ENCODE results near the gene MPI. TPM values are rescaled to one million over a fixed set of nuclear protein-coding genes. Genes with fewer than 3 reads are reported as not detected.
"Not testable (repeated sequence)": the region's sequence is repeated elsewhere in the genome, so short reads cannot be mapped to it uniquely, and the experiment has no call there.

Gene MPI
- total and polyA plus RNA-seq, 2 donors (not counting 1 experiment from before 2014, with no cell fraction given), result 50.7 to 65.0 TPM

DNA sequence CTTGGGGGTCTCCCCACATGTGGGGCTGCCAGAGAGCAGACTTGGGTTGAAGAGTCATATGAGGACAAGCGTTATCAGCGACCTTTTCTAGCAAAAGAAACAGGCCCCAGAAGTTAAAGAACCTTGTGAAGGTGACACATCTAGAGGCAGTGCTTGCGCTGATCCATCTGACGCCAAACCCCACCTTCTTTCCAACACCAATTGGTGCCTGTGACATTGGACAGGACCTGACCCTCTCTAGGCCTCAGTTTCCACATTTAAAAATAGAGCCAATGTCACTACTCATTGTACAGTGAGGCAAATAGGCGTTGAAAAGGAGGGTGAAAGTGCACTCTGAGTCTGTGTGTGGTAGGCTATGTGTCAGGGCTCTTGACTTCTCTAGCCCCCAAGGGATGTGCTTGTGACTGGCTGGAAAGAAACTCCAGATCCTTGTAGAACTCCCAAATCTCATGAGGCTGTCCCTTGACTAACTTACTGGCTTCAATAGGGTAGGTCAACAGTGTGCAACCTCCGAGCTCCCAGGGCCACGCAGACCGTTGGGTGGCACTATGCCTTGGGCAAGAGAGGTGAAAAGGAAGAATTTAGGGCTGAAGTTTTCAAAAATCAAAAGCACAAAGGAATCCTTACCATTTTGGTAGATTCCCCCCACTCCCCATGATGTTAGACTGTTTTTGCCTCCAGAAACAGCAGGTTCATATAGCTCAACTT, 17.5 kb downstream of the MPI start:
- H3K36me3 ChIP-seq (ENCODE audit: control insufficient read depth, insufficient read depth, low read length), result peaks cover 10% of the 10 kb centered on the region
- TF ChIP-seq EZH2 (IDR thresholded peaks at IDR 0.05; ENCODE audit: low read length, missing control alignments) (no peak), CTCF (conservative IDR thresholded peaks at IDR 0.05 in 1 of 2, IDR thresholded peaks at IDR 0.05 in 1 of 2; ENCODE audit: low read depth in 1 of 2, low read length in 2 of 2) (no peak)

GRCh38 chr15:74908635-74909034, 18.8 kb downstream of the MPI start:
- Histone ChIP-seq H3K4me3 (replicated peaks in 1 of 4; ENCODE audit: control extremely low read depth in 1 of 4, insufficient read depth in 1 of 4, low read depth in 3 of 4, low read length in 4 of 4) (no peak overlapping the region), H3K36me3 (ENCODE audit: control insufficient read depth, insufficient read depth, low read length) (peaks cover 8% of the 10 kb centered on the region), H3K27me3 (ENCODE audit: control insufficient read depth, insufficient read depth, low read length) (no peaks in the 10 kb centered on the region), H2AFZ (ENCODE audit: low read length) (no peak overlapping the region), H3K4me2 (ENCODE audit: extremely low read depth, insufficient read depth, low read length) (no peak overlapping the region), H3K9ac (ENCODE audit: insufficient read depth, low read length) (no peak overlapping the region), H3K79me2 (ENCODE audit: control insufficient read depth, insufficient read depth, low read length) (peaks cover 20% of the 10 kb centered on the region), H3K4me1 (ENCODE audit: control insufficient read depth, extremely low read depth, insufficient read depth, low read length) (peaks cover 6% of the 10 kb centered on the region), H3K27ac (ENCODE audit: insufficient read depth, low read length) (no peak overlapping the region), H4K20me1 (ENCODE audit: control insufficient read depth, extremely low read depth, insufficient read depth, low read length) (no peaks in the 10 kb centered on the region), H3K9me3 (ENCODE audit: control insufficient read depth, insufficient read depth, low read depth, low read length) (no peaks in the 10 kb centered on the region)
- no peak for DNase-seq (ENCODE audit: low read depth in 2 of 2)
- no peak for TF ChIP-seq EZH2 (IDR thresholded peaks at IDR 0.05; ENCODE audit: low read length, missing control alignments)
- TF ChIP-seq CTCF (conservative IDR thresholded peaks at IDR 0.05 in 1 of 2, IDR thresholded peaks at IDR 0.05 in 1 of 2; ENCODE audit: low read depth in 1 of 2, low read length in 2 of 2), result no peak

More for the DNA sequence above, 17.5 kb downstream of the MPI start:
- peaks cover 20% of the 10 kb centered on the region for H3K79me2 ChIP-seq (ENCODE audit: control insufficient read depth, insufficient read depth, low read length)
- H3K9ac ChIP-seq (ENCODE audit: insufficient read depth, low read length), result peak overlapping the region; percentile 90
- H3K4me1 ChIP-seq (ENCODE audit: control insufficient read depth, extremely low read depth, insufficient read depth, low read length), result peaks cover 6% of the 10 kb centered on the region
- peak overlapping the region; percentile 99 for H2AFZ ChIP-seq (ENCODE audit: low read length)
- no peaks in the 10 kb centered on the region for H3K9me3 ChIP-seq (ENCODE audit: control insufficient read depth, insufficient read depth, low read depth, low read length)
- H4K20me1 ChIP-seq (ENCODE audit: control insufficient read depth, extremely low read depth, insufficient read depth, low read length), result no peaks in the 10 kb centered on the region
- H3K4me3 ChIP-seq (replicated peaks in 1 of 4; ENCODE audit: control extremely low read depth in 1 of 4, insufficient read depth in 1 of 4, low read depth in 3 of 4, low read length in 4 of 4), result peak overlapping the region; percentile 77 to 94 (median 89)
- H3K4me2 ChIP-seq (ENCODE audit: extremely low read depth, insufficient read depth, low read length), result peak overlapping the region; percentile 97
- peak in 1 of 2 donors; percentile 18 for DNase-seq (ENCODE audit: low read depth in 2 of 2)
- H3K27me3 ChIP-seq (ENCODE audit: control insufficient read depth, insufficient read depth, low read length), result no peaks in the 10 kb centered on the region
- peak overlapping the region; percentile 88 for H3K27ac ChIP-seq (ENCODE audit: insufficient read depth, low read length)

- H3K4me1 ChIP-seq (ENCODE audit: control insufficient read depth, extremely low read depth, insufficient read depth, low read length), result no peaks in the 10 kb centered on the region
- no peak for TF ChIP-seq CTCF (conservative IDR thresholded peaks at IDR 0.05 in 1 of 2, IDR thresholded peaks at IDR 0.05 in 1 of 2; ENCODE audit: low read depth in 1 of 2, low read length in 2 of 2)
- no peak for TF ChIP-seq EZH2 (IDR thresholded peaks at IDR 0.05; ENCODE audit: low read length, missing control alignments)
- no peak overlapping the region for H3K27ac ChIP-seq (ENCODE audit: insufficient read depth, low read length)
- H2AFZ ChIP-seq (ENCODE audit: low read length), result no peak overlapping the region
- peaks cover 5% of the 10 kb centered on the region for H3K36me3 ChIP-seq (ENCODE audit: control insufficient read depth, insufficient read depth, low read length)
- no peak overlapping the region for H3K9ac ChIP-seq (ENCODE audit: insufficient read depth, low read length)
- no peaks in the 10 kb centered on the region for H3K79me2 ChIP-seq (ENCODE audit: control insufficient read depth, insufficient read depth, low read length)
- no peaks in the 10 kb centered on the region for H3K27me3 ChIP-seq (ENCODE audit: control insufficient read depth, insufficient read depth, low read length)
- H3K4me3 ChIP-seq (replicated peaks in 1 of 4; ENCODE audit: control extremely low read depth in 1 of 4, insufficient read depth in 1 of 4, low read depth in 3 of 4, low read length in 4 of 4), result no peak overlapping the region
- no peaks in the 10 kb centered on the region for H3K9me3 ChIP-seq (ENCODE audit: control insufficient read depth, insufficient read depth, low read depth, low read length)
- no peak overlapping the region for H3K4me2 ChIP-seq (ENCODE audit: extremely low read depth, insufficient read depth, low read length)
- no peaks in the 10 kb centered on the region for H4K20me1 ChIP-seq (ENCODE audit: control insufficient read depth, extremely low read depth, insufficient read depth, low read length)
- DNase-seq (ENCODE audit: low read depth in 2 of 2), result no peak
Measured at GRCh38 chr15:74913041-74913440, 23.2 kb downstream of the MPI start.

DNA sequence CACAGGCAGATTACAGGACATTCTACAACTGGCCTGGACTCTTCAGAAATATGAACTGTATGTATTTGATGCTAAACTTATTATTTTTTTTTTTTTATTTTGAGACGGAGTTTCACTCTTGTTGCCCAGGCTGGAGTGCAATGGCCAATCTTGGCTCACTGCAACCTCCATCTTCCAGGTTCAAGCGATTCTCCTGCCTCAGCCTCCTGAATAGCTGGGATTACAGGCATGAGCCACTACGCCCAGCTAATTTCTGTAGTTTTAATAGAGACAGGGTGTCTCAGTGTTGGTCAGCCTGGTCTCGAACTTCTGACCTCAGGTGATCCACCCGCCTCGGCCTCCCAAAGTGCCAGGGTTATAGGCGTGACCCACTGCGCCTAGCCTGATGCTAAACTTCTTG, 24.0 kb downstream of the MPI start:
- H3K4me3 ChIP-seq (replicated peaks in 1 of 4; ENCODE audit: control extremely low read depth in 1 of 4, insufficient read depth in 1 of 4, low read depth in 3 of 4, low read length in 4 of 4); H3K79me2 ChIP-seq (ENCODE audit: control insufficient read depth, insufficient read depth, low read length); DNase-seq (ENCODE audit: low read depth in 2 of 2); H4K20me1 ChIP-seq (ENCODE audit: control insufficient read depth, extremely low read depth, insufficient read depth, low read length); H3K9ac ChIP-seq (ENCODE audit: insufficient read depth, low read length); H3K27me3 ChIP-seq (ENCODE audit: control insufficient read depth, insufficient read depth, low read length); H3K9me3 ChIP-seq (ENCODE audit: control insufficient read depth, insufficient read depth, low read depth, low read length); H2AFZ ChIP-seq (ENCODE audit: low read length); H3K4me1 ChIP-seq (ENCODE audit: control insufficient read depth, extremely low read depth, insufficient read depth, low read length); H3K4me2 ChIP-seq (ENCODE audit: extremely low read depth, insufficient read depth, low read length); H3K36me3 ChIP-seq (ENCODE audit: control insufficient read depth, insufficient read depth, low read length); H3K27ac ChIP-seq (ENCODE audit: insufficient read depth, low read length): not testable (repeated sequence)
